Amniotic epithelial cell (primary cell): ENCODE data around the gene OR52N4.
"Not testable (repeated sequence)": the region's sequence is repeated elsewhere in the genome, so short reads cannot be mapped to it uniquely, and the experiment has no call there.

Experiments used
- DNase-seq: peaks from one replicate; pipeline ENCODE4 v3.0.0-alpha.2; 2010; ENCODE audit warnings: low read depth

Gene OR52N4

GRCh38 chr11:5753943-5754342 lies at the start of gene OR52N4:
OR52N4 (plus strand) TSS chr11:5754243; CDS start chr11:5754741, 498 bp downstream.
- no peak for DNase-seq

GRCh38 chr11:5705688-5706087 lies 48.4 kb upstream of the OR52N4 start:
- DNase-seq, result peak; percentile 48

GRCh38 chr11:5712507-5712906 lies 41.5 kb upstream of the OR52N4 start:
- peak; percentile 10 for DNase-seq

- DNase-seq, result peak; percentile 61
Measured at GRCh38 chr11:5713695-5714094, 40.3 kb upstream of the OR52N4 start.

GRCh38 chr11:5716518-5716917 lies 37.5 kb upstream of the OR52N4 start:
- DNase-seq, result not testable (repeated sequence)

- DNase-seq, result peak; percentile 8
Measured at GRCh38 chr11:5719703-5720495, 34.1 kb upstream of the OR52N4 start.

- DNase-seq, result no peak
Measured at GRCh38 chr11:5722622-5723021, 31.4 kb upstream of the OR52N4 start.

GRCh38 chr11:5726351-5726750 lies 27.7 kb upstream of the OR52N4 start:
- DNase-seq, result no peak

- DNase-seq, result no peak
Measured at GRCh38 chr11:5727691-5728090, 26.4 kb upstream of the OR52N4 start.

GRCh38 chr11:5736396-5736795 lies 17.6 kb upstream of the OR52N4 start, which contains the start of gene OR56B1:
OR56B1 (plus strand) TSS chr11:5736448; CDS start chr11:5736517, 69 bp downstream.
- DNase-seq, result no peak

- DNase-seq, result peak; percentile 59
Measured at GRCh38 chr11:5737091-5737490, 17.0 kb upstream of the OR52N4 start.

- no peak for DNase-seq
Measured at GRCh38 chr11:5737670-5738392, 16.2 kb upstream of the OR52N4 start.

GRCh38 chr11:5738431-5738830 lies 15.6 kb upstream of the OR52N4 start:
- DNase-seq, result no peak

- no peak for DNase-seq
Measured at GRCh38 chr11:5746614-5747013, 7.4 kb upstream of the OR52N4 start.

- no peak for DNase-seq
Measured at GRCh38 chr11:5749836-5750235, 4.2 kb upstream of the OR52N4 start.

GRCh38 chr11:5767056-5767455 lies 13.0 kb downstream of the OR52N4 start:
- no peak for DNase-seq

- no peak for DNase-seq
Measured at GRCh38 chr11:5783255-5783654, 29.2 kb downstream of the OR52N4 start, which contains the start of gene OR52N5. OR52N5 (minus strand) TSS chr11:5783355; CDS start chr11:5778634, 4,721 bp downstream.

GRCh38 chr11:5791165-5791564 lies 37.1 kb downstream of the OR52N4 start, which contains the start of gene OR52N1:
OR52N1 (minus strand) TSS chr11:5791265; CDS start chr11:5788816, 2,449 bp downstream.
- no peak for DNase-seq

- peak; percentile 7 for DNase-seq
Measured at GRCh38 chr11:5796541-5796940, 42.5 kb downstream of the OR52N4 start.

- no peak for DNase-seq
Measured at GRCh38 chr11:5803982-5804381, 49.9 kb downstream of the OR52N4 start.
